Stimulated activated naive CD4-positive, alpha-beta T cell treated with Interleukin-2 at 50 U/mL for 16 hours (primary cell): ENCODE data around the gene CALCR.

Experiments
- DNase-seq: peaks from one replicate; lab custom pipeline; 2025; lab: John Stamatoyannopoulos, UW

Gene CALCR

DNA sequence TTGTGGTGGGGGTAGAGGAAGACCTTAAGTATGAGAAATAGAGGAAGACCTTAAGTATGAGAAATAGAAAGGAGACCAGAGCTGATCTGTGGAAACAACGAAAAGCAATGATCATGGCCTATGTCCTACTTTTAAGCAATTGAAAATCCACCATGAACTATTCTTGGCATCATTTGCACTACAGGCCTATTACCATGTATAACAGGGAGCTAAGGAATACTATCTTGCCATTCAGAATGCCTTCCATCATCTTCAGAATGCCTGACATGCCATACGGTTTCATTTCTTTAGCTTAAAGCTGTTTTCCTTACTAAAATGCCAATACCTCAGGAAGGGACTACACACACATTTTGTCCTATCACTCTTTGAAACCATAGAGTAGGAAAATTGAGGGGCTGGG, 127.0 kb downstream of the CALCR start:
- DNase-seq: no peak

DNA sequence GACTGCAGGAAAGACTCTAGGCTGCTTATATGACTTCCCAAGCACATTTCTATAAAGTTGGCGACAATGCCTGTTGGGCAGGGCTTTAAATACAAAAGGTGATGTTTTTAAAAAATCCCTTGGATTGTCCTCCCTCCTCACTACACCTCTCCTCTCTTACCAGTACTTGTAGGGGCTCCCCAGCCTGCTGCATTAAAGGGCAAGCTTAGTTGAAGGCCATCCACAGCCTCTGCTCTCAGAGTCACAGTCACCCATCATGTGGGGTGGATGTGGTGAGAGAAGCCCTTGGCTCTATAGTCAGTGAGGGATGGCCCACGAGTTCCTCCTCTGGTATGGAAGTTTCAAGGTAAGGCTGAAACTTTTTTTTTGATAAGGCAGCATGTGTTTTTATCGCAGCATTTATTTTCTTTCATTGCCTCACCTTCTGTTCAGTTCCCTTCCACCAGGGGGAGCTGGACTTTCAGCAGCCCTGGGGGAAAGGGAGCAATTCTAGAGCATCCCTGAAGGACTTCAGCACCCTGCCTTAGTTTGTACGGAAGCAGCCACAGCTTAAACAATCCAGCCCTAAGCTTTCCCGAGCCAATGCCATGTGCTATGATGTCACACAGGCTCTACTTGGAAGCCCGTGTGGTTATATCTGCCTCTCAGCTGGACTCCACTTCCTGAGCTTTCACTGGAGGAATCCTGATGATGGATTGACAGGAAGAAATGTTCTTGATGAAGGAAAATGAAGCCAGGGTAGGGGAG, 131.9 kb downstream of the CALCR start:
- DNase-seq: no peak

DNA sequence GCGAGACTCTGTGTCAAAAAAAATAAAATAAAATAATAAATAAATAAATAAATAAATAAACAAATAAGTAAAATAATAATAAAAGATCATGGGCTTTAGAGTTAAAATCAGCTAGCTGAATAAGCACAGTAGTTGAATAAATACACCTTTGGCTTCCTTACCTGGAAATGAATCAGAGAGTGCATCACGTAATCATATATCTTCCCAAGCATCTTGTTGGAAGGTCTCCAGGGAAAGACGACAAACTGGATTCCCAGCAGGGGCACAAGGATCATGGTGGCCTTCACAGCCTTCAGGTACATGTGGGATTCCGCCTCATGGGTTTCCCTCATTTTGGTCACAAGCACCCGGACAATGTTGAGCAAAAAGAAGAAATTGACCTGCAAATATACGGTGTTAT, 138.7 kb downstream of the CALCR start:
- DNase-seq: no peak

DNA sequence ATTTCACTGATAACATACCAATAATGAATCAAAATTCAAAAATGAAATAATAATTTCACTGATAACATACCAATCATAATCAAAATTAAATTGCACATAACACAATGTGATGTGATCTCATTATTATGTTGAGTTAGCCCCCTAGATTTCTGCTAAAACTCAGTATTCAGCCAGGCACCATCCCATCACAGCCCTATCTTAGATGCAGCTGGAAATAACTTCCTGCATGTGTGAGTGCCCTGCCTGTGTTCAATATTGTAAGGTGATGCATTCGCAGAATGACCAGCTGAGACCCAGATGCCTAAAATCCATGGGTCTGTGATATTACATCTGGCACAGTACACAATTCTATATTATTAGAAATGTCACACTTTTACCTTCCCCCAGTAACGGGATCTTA, 142.4 kb downstream of the CALCR start:
- no peak for DNase-seq

DNA sequence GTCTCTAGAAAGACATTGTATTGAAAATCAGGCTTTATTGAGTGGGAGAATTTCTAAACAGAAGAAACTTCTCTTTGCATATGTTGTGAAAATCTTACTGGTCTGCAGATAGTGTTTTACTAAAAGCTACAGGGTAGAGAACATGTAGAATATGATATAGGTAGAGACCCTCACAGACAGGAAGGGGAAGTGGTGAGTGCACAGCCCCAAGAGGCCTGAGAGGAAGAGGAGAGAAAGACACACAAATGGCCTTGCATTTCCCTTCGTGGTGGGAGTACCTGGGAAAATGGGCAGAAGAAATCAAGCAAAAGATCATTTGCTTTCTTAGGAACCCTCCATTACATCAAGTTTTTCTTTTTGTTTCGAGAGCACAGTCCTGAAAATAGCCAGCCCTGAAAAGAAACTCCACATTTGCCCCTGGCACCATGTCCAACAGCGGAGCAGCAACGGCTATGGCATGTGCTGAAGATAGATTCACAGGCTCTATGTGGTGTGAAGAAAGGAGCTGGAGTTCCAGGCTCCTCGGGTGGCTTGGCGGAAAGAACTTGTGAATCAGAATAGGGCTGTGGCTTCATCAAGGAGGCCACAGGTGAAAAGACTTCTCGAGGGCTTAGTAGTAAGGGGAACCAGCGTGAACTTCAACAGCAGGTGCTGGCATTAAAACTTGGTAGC, 143.5 kb downstream of the CALCR start:
- no peak for DNase-seq

DNA sequence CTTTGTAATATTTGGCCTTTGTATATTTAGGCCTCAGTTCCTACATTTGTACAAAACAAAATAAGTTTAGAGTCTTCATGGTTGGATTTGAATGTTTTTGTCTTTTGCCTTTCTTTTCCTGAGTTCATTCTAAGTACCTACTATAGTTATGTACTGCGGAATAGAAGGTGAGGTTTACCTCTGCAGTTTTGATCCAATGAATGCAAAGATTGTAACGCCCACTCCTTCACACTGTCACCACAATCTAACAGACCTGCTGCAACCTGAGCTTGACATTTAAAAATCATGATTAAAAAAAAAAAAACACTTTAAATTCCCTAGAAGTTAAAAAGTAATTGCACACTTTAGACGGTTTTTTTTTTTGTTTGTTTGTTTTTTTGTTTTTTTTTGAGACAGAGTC, 145.0 kb downstream of the CALCR start:
- no peak for DNase-seq

DNA sequence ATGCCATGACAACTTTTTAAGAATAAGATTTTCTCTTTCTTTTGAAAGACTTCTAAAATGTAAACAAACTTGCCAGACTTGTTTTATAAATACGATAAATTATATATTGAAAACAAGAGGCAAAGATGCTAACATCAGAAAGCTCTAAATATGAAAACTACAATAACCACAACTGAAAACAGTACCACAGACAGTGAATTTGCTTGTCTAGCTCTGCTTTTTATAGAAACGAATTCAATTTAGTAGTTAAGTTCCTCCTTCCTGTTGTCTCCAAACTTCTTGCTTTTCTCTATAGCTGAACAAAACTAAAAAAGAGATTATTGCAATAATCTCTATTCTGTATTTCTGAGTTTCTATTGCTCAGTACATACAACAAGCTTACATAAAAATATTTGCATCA, 147.4 kb downstream of the CALCR start:
- no peak for DNase-seq

DNA sequence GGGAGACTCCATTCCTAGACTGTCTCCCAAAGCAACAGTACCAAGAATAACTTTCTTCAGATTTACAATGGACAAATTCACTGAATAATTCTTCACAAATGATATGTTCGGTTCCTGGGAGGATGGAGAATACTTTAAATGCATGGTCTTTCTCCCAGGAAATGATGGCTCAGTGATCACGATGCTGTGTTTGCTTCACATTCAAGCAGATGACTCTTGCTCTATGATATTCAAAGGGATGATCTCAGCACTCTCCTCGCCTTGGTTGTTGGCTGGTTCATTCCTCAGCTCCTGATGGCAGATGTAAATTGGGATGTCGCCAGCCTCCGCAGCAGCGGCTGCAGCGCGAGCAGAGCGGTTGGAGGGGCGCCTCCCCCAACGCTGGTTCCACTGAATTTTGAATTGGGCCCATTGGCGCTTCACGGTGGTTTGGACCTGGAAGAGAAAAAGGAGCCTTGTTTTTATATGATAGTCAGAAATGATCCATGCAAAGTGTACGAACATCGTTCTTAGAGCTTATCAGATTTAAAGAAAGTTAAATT, 148.3 kb downstream of the CALCR start:
- no peak for DNase-seq

DNA sequence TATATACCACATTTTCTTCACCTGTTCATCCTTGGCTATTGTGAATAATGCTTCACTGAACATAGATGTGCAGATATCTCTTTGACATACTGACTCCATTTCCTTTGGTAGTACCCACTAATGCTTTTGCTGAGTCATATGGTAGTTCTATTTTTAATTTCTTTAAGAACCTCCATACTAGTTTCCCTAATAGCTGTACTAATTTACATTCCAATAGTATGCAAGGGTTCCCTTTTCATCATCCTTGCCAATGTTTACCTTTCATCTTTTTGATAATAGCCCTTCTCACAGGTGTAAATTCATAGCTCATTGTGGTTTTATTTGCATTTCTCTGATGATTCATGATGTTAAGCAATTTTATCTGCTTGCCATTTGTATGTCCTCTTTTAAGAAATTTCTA, 159.9 kb downstream of the CALCR start:
- DNase-seq: no peak

DNA sequence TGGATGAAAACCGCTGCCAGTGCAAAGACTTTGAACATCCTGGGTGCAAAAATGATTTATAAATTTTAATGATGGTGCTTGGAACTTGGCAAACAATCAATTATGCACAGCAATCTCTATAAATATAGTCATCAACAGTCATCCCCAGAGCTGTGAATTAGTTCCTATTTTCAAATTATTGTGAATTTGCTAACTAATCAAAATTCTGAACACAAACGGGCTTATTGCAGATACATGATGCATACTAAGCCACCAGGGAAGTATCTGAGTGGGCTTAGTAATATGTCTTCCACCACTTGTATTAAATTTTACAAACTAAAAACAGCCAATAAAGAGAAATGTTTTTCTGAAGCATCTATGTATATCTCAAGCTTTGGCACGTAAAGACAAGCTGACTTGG, 165.2 kb downstream of the CALCR start:
- DNase-seq: no peak

DNA sequence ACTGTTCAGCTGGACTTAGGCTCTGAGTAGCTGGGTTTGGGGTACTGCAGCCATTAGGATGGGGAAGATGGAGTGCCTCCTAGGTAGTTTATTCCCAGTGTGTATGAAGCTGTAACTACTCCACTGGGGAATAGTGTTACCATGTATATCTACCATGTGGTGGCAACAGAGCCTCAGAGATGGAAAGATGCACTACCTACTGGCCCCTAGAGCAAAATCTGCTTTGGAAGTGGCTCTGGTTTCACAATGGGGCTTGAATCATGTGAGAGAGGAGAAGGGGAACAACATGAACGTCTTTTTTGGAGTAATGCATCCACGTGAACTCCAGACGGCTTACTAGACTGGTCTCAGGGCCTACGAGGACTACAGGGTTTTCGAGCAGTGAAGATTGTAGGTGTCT, 167.3 kb downstream of the CALCR start:
- no peak for DNase-seq

DNA sequence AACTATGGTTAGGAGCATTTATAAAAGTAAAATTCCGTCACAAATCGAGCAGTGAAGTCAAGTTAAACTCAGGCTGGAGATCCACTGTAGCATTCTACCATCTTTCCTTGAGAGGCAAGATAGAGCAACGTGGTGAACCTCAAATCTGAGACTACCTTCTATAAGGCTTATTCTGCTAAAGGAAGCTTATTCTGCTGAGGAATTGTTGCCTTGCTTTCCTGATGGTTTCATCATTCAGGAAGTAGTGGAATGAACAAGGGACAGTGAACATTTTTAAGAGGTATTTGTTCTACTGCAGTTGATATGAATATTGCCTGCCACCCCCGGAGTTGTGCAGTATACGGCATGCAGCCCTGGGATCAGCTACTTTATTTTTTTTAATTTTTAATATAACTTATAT, 171.6 kb downstream of the CALCR start:
- DNase-seq: no peak

DNA sequence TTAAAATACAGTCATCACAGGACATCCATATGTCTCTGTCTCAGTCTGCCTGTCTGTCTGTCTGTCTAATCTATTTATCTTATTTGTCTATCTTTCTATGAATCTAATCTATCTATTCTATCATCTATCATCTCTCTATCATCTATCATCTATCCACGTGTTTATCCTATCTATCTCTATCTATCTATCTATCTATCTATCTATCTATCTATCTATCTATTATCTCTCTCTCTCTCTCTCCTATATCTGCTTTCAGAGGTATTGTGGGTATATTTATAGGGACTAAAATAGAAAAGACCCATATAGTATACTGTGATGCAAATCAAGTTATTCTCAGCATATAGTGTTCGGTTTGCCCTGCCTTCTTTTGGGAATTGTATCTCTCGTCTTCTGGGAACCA, 174.9 kb downstream of the CALCR start:
- DNase-seq: no peak

DNA sequence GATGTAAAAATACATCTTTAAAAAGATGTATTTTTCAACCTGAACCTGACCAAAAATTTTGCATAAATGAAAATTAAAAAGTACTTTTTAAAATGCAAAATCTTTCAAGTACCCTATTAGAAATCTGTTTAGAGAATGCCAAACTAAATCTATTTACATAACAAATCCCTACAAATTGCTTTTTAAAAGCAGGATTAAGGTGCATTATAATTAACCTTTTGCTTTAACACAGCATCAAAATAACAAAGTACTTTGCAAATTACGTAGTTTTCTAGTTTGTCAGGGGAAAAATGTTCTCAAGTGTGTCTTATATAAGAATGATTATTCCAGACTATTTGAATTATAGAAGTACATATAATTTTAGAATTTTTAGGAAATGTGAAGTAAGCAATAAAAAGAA, 181.5 kb downstream of the CALCR start:
- DNase-seq: no peak

DNA sequence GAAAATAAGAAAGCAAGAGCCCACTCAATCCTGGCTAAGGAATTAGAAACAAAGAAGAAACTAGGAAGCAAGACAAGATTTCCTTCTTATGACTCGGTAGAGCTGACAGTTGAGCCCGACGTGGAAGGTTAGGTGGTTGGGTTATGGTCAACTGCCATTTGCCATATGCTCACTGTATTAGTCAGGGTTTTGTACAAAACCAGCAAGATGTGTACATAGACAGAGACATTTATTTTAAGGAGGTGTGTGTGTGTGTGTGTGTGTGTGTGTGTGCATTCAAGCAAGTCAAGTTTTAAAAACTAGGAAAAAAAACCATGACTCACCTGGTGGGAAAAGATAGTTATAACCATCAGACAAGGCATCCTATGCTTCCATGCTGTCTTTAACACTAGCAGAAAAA, 183.9 kb downstream of the CALCR start:
- no peak for DNase-seq

DNA sequence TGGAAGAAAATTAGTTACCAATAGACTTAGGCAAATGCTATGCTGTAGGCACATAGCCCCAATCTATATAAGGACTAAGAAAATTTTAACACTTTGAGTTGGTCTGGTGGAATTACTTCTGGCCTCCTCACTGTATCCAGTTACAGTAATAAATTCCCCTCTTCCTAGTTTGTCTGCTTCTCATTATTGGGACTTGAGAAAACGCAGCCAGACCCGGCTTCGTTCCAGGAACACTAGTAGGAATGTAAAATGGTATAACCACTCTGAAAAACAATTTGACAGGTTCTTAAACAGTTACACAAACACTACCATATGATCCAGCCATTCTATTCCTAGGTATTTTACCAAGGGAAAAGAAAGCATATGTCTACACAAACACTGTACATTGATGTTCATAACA, 192.2 kb downstream of the CALCR start:
- no peak for DNase-seq

DNA sequence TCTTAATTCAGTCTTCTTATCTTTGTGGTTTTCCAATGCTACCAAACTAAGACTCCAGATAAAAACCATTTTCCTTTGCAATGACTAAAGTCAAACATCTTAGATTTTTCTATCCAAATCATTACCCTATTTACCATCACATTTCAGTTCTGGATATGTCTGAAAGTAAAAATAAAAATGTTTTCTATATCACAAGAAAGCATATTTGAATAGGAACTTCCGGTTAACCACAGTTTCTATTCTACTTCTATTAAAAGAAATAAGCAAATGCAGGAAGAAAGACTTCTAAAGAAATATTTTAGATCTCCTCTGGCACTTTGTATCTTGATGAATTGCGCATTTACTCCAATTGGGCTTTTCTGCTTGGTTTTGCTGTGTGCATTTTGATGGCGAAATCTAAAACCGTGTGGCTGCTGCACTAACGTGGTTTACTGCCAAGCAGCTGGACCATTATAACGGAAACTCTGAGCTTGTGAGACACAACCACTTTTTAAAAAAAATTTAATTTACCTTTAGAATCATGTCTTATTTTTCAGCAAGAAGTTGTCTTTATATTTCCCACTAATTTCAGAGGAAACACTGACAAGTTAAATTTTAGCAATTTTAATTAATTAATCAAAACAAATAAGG, 196.3 kb downstream of the CALCR start:
- DNase-seq: no peak

DNA sequence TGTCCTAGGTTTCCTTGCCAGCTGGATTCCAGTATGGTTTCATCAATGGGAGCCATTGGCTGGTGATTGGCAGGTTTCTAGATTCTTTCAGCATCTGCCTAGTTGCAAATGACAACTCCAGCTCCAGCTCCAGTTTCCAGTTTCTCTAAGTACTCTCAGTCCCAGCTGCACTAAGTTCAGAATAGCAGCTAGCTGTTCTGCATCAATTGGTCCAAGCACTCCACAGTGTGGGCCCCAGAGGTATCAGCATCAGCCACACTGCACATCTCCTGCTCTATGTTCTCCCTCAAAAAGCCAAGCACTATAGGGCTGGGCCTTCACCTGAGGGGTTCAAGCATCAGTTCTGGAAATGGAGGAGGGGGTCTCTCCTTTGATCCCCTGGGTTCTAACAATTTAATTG, 198.9 kb downstream of the CALCR start:
- DNase-seq: no peak
